Esophagus muscularis mucosa (tissue), 4 donors: ENCODE measurements around the gene PRKCE. TPM values are rescaled to one million over a fixed set of nuclear protein-coding genes. Genes with fewer than 3 reads are reported as not detected.

Experiments
- DNase-seq: peaks from one replicate; pipeline ENCODE4 v3.0.0-alpha.2; 2017; ENCODE audit errors: extremely low spot score
- H3K27ac ChIP-seq, 4 donors: fragments of 200-600 bp; sonication (generic); replicated peaks in 1 of 4; 1 replicate in 3 of 4; 2 replicates in 1 of 4; pipeline ENCODE4 v1.5.1; 2016 to 2019; ENCODE audit warnings: mild to moderate bottlenecking in 1 of 4
- H3K27me3 ChIP-seq, 4 donors: fragments of 200-600 bp; sonication (generic); one replicate each; pipeline versions ENCODE4 v1.5.1 to v1.6.0; 2016 to 2019
- H3K36me3 ChIP-seq, 4 donors: fragments of 200-600 bp; sonication (generic); one replicate each; pipeline ENCODE4 v1.5.1; 2016 to 2019
- H3K4me1 ChIP-seq, 4 donors: fragments of 200-600 bp; sonication (generic); one replicate each; pipeline ENCODE4 v1.5.1; 2016 to 2019
- H3K4me3 ChIP-seq, 4 donors: fragments of 200-600 bp; sonication (generic); 1 replicate in 2 of 4; 2 replicates in 2 of 4; pipeline ENCODE4 v1.5.1; 2016 to 2019; ENCODE audit warnings: mild to moderate bottlenecking in 4 of 4, moderate library complexity in 1 of 4
- H3K9me3 ChIP-seq, 4 donors: fragments of 200-600 bp; sonication (generic); 1 replicate in 3 of 4; 2 replicates in 1 of 4; pipeline ENCODE4 v1.5.1; 2016 to 2019
- EP300 ChIP-seq: sonication (generic); formaldehyde crosslinking; IDR thresholded peaks from one replicate; pipeline ENCODE4 v1.6.1; 2017; ENCODE audit warnings: antibody characterized with exemption
- POLR2A ChIP-seq: fragments of 450-650 bp; IDR thresholded peaks from one replicate; pipeline ENCODE4 v1.6.1; 2017; ENCODE audit warnings: antibody characterized with exemption, moderate library complexity, mild to moderate bottlenecking, low read depth
- POLR2AphosphoS5 ChIP-seq, 2 donors: sonication (generic); formaldehyde crosslinking; IDR thresholded peaks; one replicate each; pipeline ENCODE4 v1.6.1; 2017; ENCODE audit warnings: antibody characterized with exemption in 2 of 2
- WGBS: methylation state at CpG from one replicate; pipeline ENCODE4 v1.1.5; 2018; 5-methylcytosine and 5-hydroxymethylcytosine counted together
- intact Hi-C: fragments of 100-400 bp; cut with DNase I; formaldehyde crosslinking; loops from one replicate; pipeline ENCODE4 v1.15.1; 2023
- total RNA-seq, 4 donors: library from RNA; depleted of rRNA; stranded (reverse); fragments of >200 nt; gene quantifications; one replicate each; pipeline versions ENCODE4 v1.1.0 to v1.2.1, GENCODE V29; 2016
- TF ChIP-seq, protein P1 (sequence below), 3 experiments: fragments of 200-600 bp in 2 of 3; fragments of 450-650 bp in 1 of 3; sonication (generic) in 2 of 3; IDR thresholded peaks; one replicate each; pipeline ENCODE4 v1.5.1; 2017 to 2019; ENCODE audit warnings: antibody characterized with exemption in 3 of 3, mild to moderate bottlenecking in 2 of 3, moderate library complexity in 1 of 3

PRKCE gene
- total RNA-seq, 4 donors from 2014 or later: 11.6 to 21.1 (median 13.0) TPM

GRCh38 chr2:45736757-45737704 lies 85.6 kb downstream of the PRKCE start:
- TF ChIP-seq EP300 (no peak), POLR2AphosphoS5 (IDR thresholded peaks at IDR 0.05) (peak; percentile 19 to 64)
- peak overlapping the region in 2 of 4 donors; percentile 48 to 64 for H3K27ac ChIP-seq
- H3K9me3 ChIP-seq: no peaks in the 10 kb centered on the region
- H3K4me1 ChIP-seq: peaks cover 7 to 49% (median 40%) of the 10 kb centered on the region in 4 donors
- no peaks in the 10 kb centered on the region for H3K27me3 ChIP-seq
- intact Hi-C loops: no loop called here
- H3K36me3 ChIP-seq: no peaks in the 10 kb centered on the region
- DNase-seq: no peak
- H3K4me3 ChIP-seq: no peak overlapping the region
- WGBS: 44% methylated on average over 27 of the region's 27 CpGs

GRCh38 chr2:45739796-45740485 lies 88.5 kb downstream of the PRKCE start:
- Histone ChIP-seq H3K27ac (no peak overlapping the region), H3K36me3 (no peaks in the 10 kb centered on the region), H3K9me3 (no peaks in the 10 kb centered on the region), H3K4me3 (no peak overlapping the region), H3K27me3 (no peaks in the 10 kb centered on the region), H3K4me1 (peaks cover 10 to 66% (median 56%) of the 10 kb centered on the region in 4 donors)
- TF ChIP-seq POLR2AphosphoS5 (IDR thresholded peaks at IDR 0.05) (no peak), POLR2A (no peak), EP300 (no peak)
- TF ChIP-seq, protein P1, sequence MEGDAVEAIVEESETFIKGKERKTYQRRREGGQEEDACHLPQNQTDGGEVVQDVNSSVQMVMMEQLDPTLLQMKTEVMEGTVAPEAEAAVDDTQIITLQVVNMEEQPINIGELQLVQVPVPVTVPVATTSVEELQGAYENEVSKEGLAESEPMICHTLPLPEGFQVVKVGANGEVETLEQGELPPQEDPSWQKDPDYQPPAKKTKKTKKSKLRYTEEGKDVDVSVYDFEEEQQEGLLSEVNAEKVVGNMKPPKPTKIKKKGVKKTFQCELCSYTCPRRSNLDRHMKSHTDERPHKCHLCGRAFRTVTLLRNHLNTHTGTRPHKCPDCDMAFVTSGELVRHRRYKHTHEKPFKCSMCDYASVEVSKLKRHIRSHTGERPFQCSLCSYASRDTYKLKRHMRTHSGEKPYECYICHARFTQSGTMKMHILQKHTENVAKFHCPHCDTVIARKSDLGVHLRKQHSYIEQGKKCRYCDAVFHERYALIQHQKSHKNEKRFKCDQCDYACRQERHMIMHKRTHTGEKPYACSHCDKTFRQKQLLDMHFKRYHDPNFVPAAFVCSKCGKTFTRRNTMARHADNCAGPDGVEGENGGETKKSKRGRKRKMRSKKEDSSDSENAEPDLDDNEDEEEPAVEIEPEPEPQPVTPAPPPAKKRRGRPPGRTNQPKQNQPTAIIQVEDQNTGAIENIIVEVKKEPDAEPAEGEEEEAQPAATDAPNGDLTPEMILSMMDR (IDR thresholded peaks at IDR 0.05): no peak
- intact Hi-C loops: no loop called here
- no peak for DNase-seq

DNA sequence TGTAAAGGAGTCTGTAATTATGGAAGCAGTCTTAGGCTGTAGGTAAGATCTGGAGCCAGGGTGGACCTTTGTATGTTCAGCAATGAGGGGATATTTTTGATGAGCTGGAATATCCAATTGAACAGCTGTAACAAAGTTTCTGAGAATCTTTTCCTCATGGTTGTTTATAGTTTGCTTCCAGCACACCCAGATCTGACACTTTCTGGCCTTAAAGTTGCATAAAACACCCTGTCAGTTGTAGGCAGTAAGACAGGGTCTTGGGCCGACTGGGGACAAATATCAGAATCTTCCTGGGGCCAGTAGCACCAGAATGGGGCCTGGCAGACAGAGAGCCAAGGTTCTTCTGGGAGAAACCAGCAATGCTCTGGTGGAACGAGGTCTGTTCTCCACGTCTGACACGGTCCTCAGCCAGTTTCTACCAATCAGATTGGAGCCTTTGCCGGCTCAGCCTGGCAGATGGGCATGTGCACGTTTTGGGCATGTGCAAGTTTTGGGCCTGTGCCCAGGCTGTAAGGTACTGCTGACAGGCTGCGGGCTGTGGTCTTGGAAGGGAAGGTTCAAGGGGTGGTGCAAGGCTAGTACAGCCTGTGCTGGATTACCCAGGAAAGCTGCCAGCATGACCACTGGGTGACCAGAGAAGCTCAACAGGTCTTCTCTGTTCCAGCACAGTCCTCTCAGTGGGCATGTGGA lies 89.8 kb downstream of the PRKCE start:
- intact Hi-C loops: no loop called here
- Histone ChIP-seq H3K4me3 (no peak overlapping the region), H3K27me3 (no peaks in the 10 kb centered on the region), H3K4me1 (peaks cover 10 to 72% (median 54%) of the 10 kb centered on the region in 4 donors), H3K36me3 (no peaks in the 10 kb centered on the region), H3K9me3 (no peaks in the 10 kb centered on the region), H3K27ac (peak overlapping the region in 2 of 4 donors; percentile 3 to 16)
- no peak for TF ChIP-seq EP300
- TF ChIP-seq POLR2AphosphoS5 (IDR thresholded peaks at IDR 0.05): peak in 1 of 2 donors; percentile 14
- WGBS: 43% methylated on average over 7 of the region's 7 CpGs
- no peak for DNase-seq

DNA sequence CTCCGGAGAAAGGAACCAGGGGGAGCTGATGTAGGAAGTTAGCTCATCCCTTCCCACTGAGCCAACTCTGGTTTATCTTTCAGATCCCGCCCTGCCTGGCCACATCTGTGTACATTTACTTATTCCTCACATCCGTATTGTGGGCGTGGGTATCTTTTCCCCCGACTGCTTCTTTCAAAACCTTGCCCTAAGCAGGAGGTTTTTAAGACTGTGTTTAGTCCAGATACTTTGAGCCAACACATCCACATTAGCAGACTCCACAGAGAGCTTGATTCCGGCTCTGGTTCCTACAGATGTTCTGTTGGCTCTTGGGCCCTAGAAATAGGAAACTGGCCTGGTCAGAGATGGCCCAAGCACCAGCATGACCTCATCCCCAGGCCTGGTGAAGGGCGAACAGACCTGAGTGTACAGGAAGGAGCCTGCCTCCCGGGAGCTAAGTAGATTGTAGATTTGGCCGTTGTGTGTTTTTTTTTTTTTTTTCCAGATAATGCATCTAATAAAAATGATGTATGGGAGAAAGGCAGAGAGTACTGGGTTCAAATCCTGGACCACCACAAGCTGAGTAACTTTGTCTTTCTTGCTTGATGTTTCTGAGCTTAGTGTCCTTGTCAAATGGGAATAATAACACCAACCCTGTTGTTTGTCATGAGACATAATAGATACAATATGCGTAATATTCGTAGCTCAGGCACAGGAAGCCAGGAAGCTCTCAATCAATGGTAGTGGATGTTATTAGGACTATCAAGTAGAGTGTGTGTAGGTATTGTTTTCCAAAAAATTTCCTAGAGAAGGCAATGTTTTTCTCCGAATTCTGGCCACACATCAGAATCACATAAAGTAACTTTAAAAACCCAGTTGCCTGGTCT lies 92.3 kb downstream of the PRKCE start:
- no peak for TF ChIP-seq POLR2AphosphoS5 (IDR thresholded peaks at IDR 0.05)
- TF ChIP-seq, protein P1 (IDR thresholded peaks at IDR 0.05): no peak
- no peak for TF ChIP-seq POLR2A
- no peak for TF ChIP-seq EP300
- Histone ChIP-seq H3K27me3 (no peaks in the 10 kb centered on the region), H3K4me3 (no peak overlapping the region), H3K9me3 (peaks cover 0 to 7% (median 2%) of the 10 kb centered on the region in 4 donors), H3K36me3 (no peaks in the 10 kb centered on the region), H3K27ac (peak overlapping the region; percentile 22 to 64 (median 46)), H3K4me1 (peaks cover 10 to 52% (median 35%) of the 10 kb centered on the region in 4 donors)
- WGBS: 63% methylated on average over 12 of the region's 12 CpGs
- DNase-seq: no peak
- intact Hi-C loops: no loop called here

- Histone ChIP-seq H3K27me3 (no peaks in the 10 kb centered on the region), H3K4me3 (no peak overlapping the region), H3K36me3 (no peaks in the 10 kb centered on the region), H3K4me1 (peaks cover 10 to 51% (median 36%) of the 10 kb centered on the region in 4 donors), H3K9me3 (peaks cover 0 to 7% (median 2%) of the 10 kb centered on the region in 4 donors), H3K27ac (peak overlapping the region in 1 of 4 donors; percentile 23)
- 90% methylated on average over 5 of the region's 5 CpGs for WGBS
- intact Hi-C loops: no loop called here
- no peak for DNase-seq
- no peak for TF ChIP-seq POLR2A
These were observed 93.8 kb downstream of the PRKCE start for GRCh38 chr2:45745231-45745630.
